Measurements from ENCODE around the gene RALGPS1. TPM values are rescaled to one million over a fixed set of nuclear protein-coding genes. Genes with fewer than 3 reads are reported as not detected.

Gene RALGPS1
- total and polyA plus RNA-seq, 4 experiments from 2014 or later, result 0.84 to 10.3 (median 5.8) TPM

DNA sequence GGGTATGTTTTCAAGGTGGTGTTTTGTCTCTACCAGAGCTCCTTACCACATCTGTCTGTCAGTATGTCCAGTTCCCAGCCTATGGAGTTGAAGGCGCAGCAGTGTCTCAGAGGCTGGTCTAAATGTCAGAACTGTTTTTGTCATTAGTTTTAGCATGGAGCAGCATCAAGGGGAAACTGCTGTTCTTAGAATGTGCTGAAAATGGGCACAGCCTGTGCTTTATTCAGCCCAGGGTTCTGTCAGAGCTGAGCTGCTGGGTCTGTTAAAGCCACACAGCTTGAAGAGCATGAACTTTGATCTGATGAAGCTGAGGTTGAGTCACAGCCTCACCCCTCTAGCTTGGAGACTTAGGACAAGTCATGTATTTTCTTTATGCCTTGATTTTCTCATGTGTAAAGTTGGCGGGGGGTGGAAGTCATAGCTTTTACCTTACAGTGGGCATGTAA is 71.9 kb downstream of the RALGPS1 start:
- Histone ChIP-seq H3K27me3 (ENCODE audit: insufficient read depth, low read length) (no peaks in the 10 kb centered on the region), H3K9me3 (ENCODE audit: control insufficient read depth in 1 of 2, low read length in 2 of 2) (no peaks in the 10 kb centered on the region), H3K27ac (ENCODE audit: low read depth, low read length) (peak overlapping the region; percentile 33), H3K36me3 (ENCODE audit: insufficient read depth, low read length) (no peaks in the 10 kb centered on the region), H3K4me3 (ENCODE audit: low read length in 2 of 2) (peak overlapping the region; percentile 1 to 25), H3K4me1 (ENCODE audit: insufficient read depth, low read length) (peaks cover 65% of the 10 kb centered on the region)
- CTCF ChIA-PET (ENCODE audit: partially characterized antibody), result interaction anchor here (0.7 to 4.3 kb wide), 15 partner anchors 18 to 228 kb away, joined by 3 to 31 read pairs (median 4); no protein-coding TSS in a partner anchor
- Mint-ChIP-seq H3K4me1 (peaks cover 55 to 80% (median 65%) of the 10 kb centered on the region in 4 donors), H3K9me3 (peaks cover 0 to 7% (median 2%) of the 10 kb centered on the region in 8 donors), H3K27me3 (peaks cover 5 to 18% of the 10 kb centered on the region in 2 donors), H3K4me3 (peak overlapping the region; percentile 33 to 86 (median 68)), H3K27ac (peak overlapping the region; percentile 57 to 93 (median 86)), H3K36me3 (peaks cover 5 to 8% of the 10 kb centered on the region in 2 donors)
- intact Hi-C loops (cut with micrococcal nuclease), result loop anchor here (1.0 to 10.0 kb wide), 5 partner anchors 19 to 402 kb away; no protein-coding TSS in a partner anchor
- POLR2A ChIA-PET (ENCODE audit: partially characterized antibody), result interaction anchor here (0.8 to 2.6 kb wide), 9 partner anchors 19 to 465 kb away, joined by 3 to 17 read pairs (median 5); partner anchors contain the start of genes LRSAM1 and RPL12
- DNase-seq, result peak in 3 of 5 donors; percentile 32 to 74 (median 40)

DNA sequence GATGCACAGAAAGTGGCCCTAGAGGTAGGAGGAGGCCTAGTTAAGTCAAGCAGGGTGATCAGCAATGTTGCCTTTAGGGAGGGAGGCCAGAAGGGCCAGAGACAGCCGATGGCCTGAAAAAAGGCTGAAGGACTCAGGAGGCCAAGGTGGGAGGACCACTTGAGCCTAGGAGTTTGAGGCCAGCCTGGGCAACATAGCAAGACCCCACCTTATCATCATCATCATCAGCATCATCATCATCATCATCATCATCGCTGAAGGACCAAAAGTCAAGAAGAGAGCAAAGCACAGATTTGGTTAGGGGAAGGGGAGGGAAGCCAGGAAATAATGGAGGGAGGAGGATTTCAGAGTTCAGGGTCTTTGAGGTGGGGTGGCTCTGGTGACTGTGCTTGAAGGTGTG is 74.3 kb downstream of the RALGPS1 start:
- H3K4me1 ChIP-seq (ENCODE audit: insufficient read depth, low read length), result peaks cover 56% of the 10 kb centered on the region
- Mint-ChIP-seq H3K4me3 (peak overlapping the region in 2 of 8 donors; percentile 0 to 39), H3K4me1 (peaks cover 47 to 66% (median 51%) of the 10 kb centered on the region in 4 donors), H3K9me3 (peaks cover 0 to 10% (median 8%) of the 10 kb centered on the region in 8 donors), H3K27ac (peak overlapping the region in 3 of 7 donors; percentile 46 to 76 (median 68)), H3K27me3 (peaks cover 7 to 23% of the 10 kb centered on the region in 2 donors), H3K36me3 (peaks cover 8 to 13% of the 10 kb centered on the region in 2 donors)
- ChIA-PET POLR2A (ENCODE audit: partially characterized antibody) (interaction anchor here (1.3 kb wide), 1 partner anchor 16 kb away, joined by 3 read pairs; no protein-coding TSS in a partner anchor), CTCF (ENCODE audit: partially characterized antibody) (no interaction called here)
- no peaks in the 10 kb centered on the region for H3K27me3 ChIP-seq (ENCODE audit: insufficient read depth, low read length)
- DNase-seq, result no peak
- intact Hi-C loops (cut with micrococcal nuclease), result loop anchor here (10.0 kb wide), 1 partner anchor 56 kb away; no protein-coding TSS in a partner anchor
- peaks cover 0 to 7% of the 10 kb centered on the region in 2 donors for H3K9me3 ChIP-seq (ENCODE audit: control insufficient read depth in 1 of 2, low read length in 2 of 2)
- no peak overlapping the region for H3K4me3 ChIP-seq (ENCODE audit: low read length in 2 of 2)
- no peak overlapping the region for H3K27ac ChIP-seq (ENCODE audit: low read depth, low read length)
- H3K36me3 ChIP-seq (ENCODE audit: insufficient read depth, low read length), result no peaks in the 10 kb centered on the region

- H3K9me3 ChIP-seq (ENCODE audit: control insufficient read depth in 1 of 2, low read length in 2 of 2), result peaks cover 0 to 7% of the 10 kb centered on the region in 2 donors
- H3K36me3 Mint-ChIP-seq, result peaks cover 8 to 13% of the 10 kb centered on the region in 2 donors
- POLR2A ChIA-PET (ENCODE audit: partially characterized antibody), result no interaction called here
- CTCF ChIA-PET (ENCODE audit: partially characterized antibody), result no interaction called here
- H3K27ac ChIP-seq (ENCODE audit: low read depth, low read length), result no peak overlapping the region
- H3K27me3 ChIP-seq (ENCODE audit: insufficient read depth, low read length), result no peaks in the 10 kb centered on the region
- H3K4me3 ChIP-seq (ENCODE audit: low read length in 2 of 2), result no peak overlapping the region
- no peaks in the 10 kb centered on the region for H3K36me3 ChIP-seq (ENCODE audit: insufficient read depth, low read length)
- intact Hi-C loops (cut with micrococcal nuclease), result loop anchor here (10.0 kb wide), 1 partner anchor 55 kb away; no protein-coding TSS in a partner anchor
- peak overlapping the region in 1 of 8 donors; percentile 49 for H3K4me3 Mint-ChIP-seq
- no peak for DNase-seq
- peaks cover 43% of the 10 kb centered on the region for H3K4me1 ChIP-seq (ENCODE audit: insufficient read depth, low read length)
- peaks cover 37 to 53% (median 40%) of the 10 kb centered on the region in 4 donors for H3K4me1 Mint-ChIP-seq
- H3K27ac Mint-ChIP-seq, result peak overlapping the region in 3 of 7 donors; percentile 10 to 92 (median 17)
- H3K27me3 Mint-ChIP-seq, result peaks cover 7 to 22% of the 10 kb centered on the region in 2 donors
- H3K9me3 Mint-ChIP-seq, result peaks cover 0 to 10% (median 8%) of the 10 kb centered on the region in 8 donors
These were observed 75.6 kb downstream of the RALGPS1 start for GRCh38 chr9:126989847-126990842.

- Histone ChIP-seq H3K27ac (ENCODE audit: low read depth, low read length) (no peak overlapping the region), H3K36me3 (ENCODE audit: insufficient read depth, low read length) (no peaks in the 10 kb centered on the region), H3K4me1 (ENCODE audit: insufficient read depth, low read length) (peaks cover 35% of the 10 kb centered on the region), H3K27me3 (ENCODE audit: insufficient read depth, low read length) (no peaks in the 10 kb centered on the region), H3K4me3 (ENCODE audit: low read length in 2 of 2) (no peak overlapping the region), H3K9me3 (ENCODE audit: control insufficient read depth in 1 of 2, low read length in 2 of 2) (peaks cover 0 to 7% of the 10 kb centered on the region in 2 donors)
- intact Hi-C loops (cut with micrococcal nuclease), result no loop called here
- peaks cover 29 to 45% (median 32%) of the 10 kb centered on the region in 4 donors for H3K4me1 Mint-ChIP-seq
- H3K4me3 Mint-ChIP-seq, result no peak overlapping the region
- DNase-seq, result no peak
- H3K27ac Mint-ChIP-seq, result no peak overlapping the region
- POLR2A ChIA-PET (ENCODE audit: partially characterized antibody), result no interaction called here
- CTCF ChIA-PET (ENCODE audit: partially characterized antibody), result interaction anchor here (1.0 kb wide), 1 partner anchor 58 kb away, joined by 3 read pairs; no protein-coding TSS in a partner anchor
- H3K27me3 Mint-ChIP-seq, result peaks cover 7 to 24% of the 10 kb centered on the region in 2 donors
- peaks cover 2 to 13% of the 10 kb centered on the region in 2 donors for H3K36me3 Mint-ChIP-seq
- H3K9me3 Mint-ChIP-seq, result peaks cover 0 to 10% (median 8%) of the 10 kb centered on the region in 8 donors
These were observed 76.6 kb downstream of the RALGPS1 start for GRCh38 chr9:126991183-126991582.

GRCh38 chr9:126992427-126992826 is 77.8 kb downstream of the RALGPS1 start:
- Histone ChIP-seq H3K36me3 (ENCODE audit: insufficient read depth, low read length) (no peaks in the 10 kb centered on the region), H3K9me3 (ENCODE audit: control insufficient read depth in 1 of 2, low read length in 2 of 2) (peaks cover 0 to 7% of the 10 kb centered on the region in 2 donors), H3K27me3 (ENCODE audit: insufficient read depth, low read length) (no peaks in the 10 kb centered on the region), H3K4me1 (ENCODE audit: insufficient read depth, low read length) (peaks cover 23% of the 10 kb centered on the region), H3K27ac (ENCODE audit: low read depth, low read length) (no peak overlapping the region), H3K4me3 (ENCODE audit: low read length in 2 of 2) (no peak overlapping the region)
- Mint-ChIP-seq H3K36me3 (peaks cover 2 to 13% of the 10 kb centered on the region in 2 donors), H3K4me3 (no peak overlapping the region), H3K27me3 (peaks cover 4 to 24% of the 10 kb centered on the region in 2 donors), H3K9me3 (peaks cover 0 to 12% (median 9%) of the 10 kb centered on the region in 8 donors), H3K4me1 (peaks cover 17 to 32% (median 20%) of the 10 kb centered on the region in 4 donors), H3K27ac (peak overlapping the region in 2 of 7 donors; percentile 4 to 76)
- ChIA-PET POLR2A (ENCODE audit: partially characterized antibody) (no interaction called here), CTCF (ENCODE audit: partially characterized antibody) (no interaction called here)
- no peak for DNase-seq
- intact Hi-C loops (cut with micrococcal nuclease), result no loop called here

DNA sequence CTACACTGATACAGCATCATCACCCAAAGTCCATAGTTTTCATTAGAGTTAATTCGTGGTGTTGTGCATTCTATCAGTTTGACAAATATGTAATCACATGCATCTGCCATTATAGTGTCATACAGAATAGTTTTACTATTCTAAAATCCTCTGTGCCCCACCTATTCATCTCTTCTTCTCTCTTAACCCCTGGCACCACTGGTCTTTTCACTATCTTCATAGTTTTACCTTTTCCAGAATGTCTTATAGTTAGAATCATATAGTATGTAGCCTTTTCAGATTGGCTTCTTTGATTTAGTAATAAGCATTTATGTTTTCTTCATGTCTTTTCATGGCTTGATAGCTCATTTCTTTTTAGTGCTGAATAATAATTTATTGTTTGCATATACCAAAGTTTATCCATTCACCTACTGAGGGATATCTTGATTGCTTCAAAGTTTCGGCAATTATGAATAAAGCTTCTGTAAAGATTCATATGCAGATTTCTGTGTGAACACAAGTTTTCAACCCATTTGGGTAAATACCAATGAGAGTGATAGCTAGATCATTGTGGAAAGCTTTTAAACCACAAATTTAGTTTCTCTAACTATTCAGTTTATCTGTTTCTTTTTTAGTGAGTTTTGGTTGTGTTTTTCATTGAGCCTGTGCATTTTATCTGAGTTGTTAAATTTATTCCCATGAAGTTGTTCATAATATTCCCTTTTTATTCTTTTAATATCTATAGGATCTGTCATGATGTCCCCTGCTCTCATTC is 84.9 kb downstream of the RALGPS1 start:
- Histone ChIP-seq H3K27ac (ENCODE audit: low read depth, low read length) (no peak overlapping the region), H3K9me3 (ENCODE audit: control insufficient read depth in 1 of 2, low read length in 2 of 2) (no peaks in the 10 kb centered on the region), H3K4me3 (ENCODE audit: low read length in 2 of 2) (no peak overlapping the region), H3K27me3 (ENCODE audit: insufficient read depth, low read length) (no peaks in the 10 kb centered on the region), H3K4me1 (ENCODE audit: insufficient read depth, low read length) (peaks cover 5% of the 10 kb centered on the region), H3K36me3 (ENCODE audit: insufficient read depth, low read length) (no peaks in the 10 kb centered on the region)
- H3K27me3 Mint-ChIP-seq, result peaks cover 0 to 2% of the 10 kb centered on the region in 2 donors
- H3K36me3 Mint-ChIP-seq, result no peaks in the 10 kb centered on the region
- no peak overlapping the region for H3K4me3 Mint-ChIP-seq
- POLR2A ChIA-PET (ENCODE audit: partially characterized antibody), result no interaction called here
- peaks cover 1 to 7% (median 2%) of the 10 kb centered on the region in 4 donors for H3K4me1 Mint-ChIP-seq
- DNase-seq, result no peak
- intact Hi-C loops (cut with micrococcal nuclease), result no loop called here
- H3K27ac Mint-ChIP-seq, result no peak overlapping the region
- H3K9me3 Mint-ChIP-seq, result peaks cover 0 to 12% (median 0%) of the 10 kb centered on the region in 8 donors
- CTCF ChIA-PET (ENCODE audit: partially characterized antibody), result no interaction called here
